Medulla oblongata (tissue), 1 donor: ENCODE data around the gene FAM151B.
"Not testable (repeated sequence)": the region's sequence is repeated elsewhere in the genome, so short reads cannot be mapped to it uniquely, and the experiment has no call there.

Source experiments
- DNase-seq: peaks from one replicate; pipeline ENCODE4 v3.0.0-alpha.2; 2015; ENCODE audit errors: extremely low spot score

Gene FAM151B

GRCh38 chr5:80503641-80504040, 15.7 kb downstream of the FAM151B start:
- no peak for DNase-seq

GRCh38 chr5:80504833-80505232, 16.9 kb downstream of the FAM151B start:
- no peak for DNase-seq

GRCh38 chr5:80507663-80508062, 19.8 kb downstream of the FAM151B start:
- DNase-seq: no peak

GRCh38 chr5:80508844-80509243, 20.9 kb downstream of the FAM151B start:
- DNase-seq: no peak

GRCh38 chr5:80509362-80509761, 21.5 kb downstream of the FAM151B start:
- DNase-seq: no peak

- DNase-seq: no peak
Measured at GRCh38 chr5:80516826-80517225, 28.9 kb downstream of the FAM151B start.

- no peak for DNase-seq
Measured at GRCh38 chr5:80540691-80541090, 52.8 kb downstream of the FAM151B start.

- DNase-seq: no peak
Measured at GRCh38 chr5:80541392-80541791, 53.5 kb downstream of the FAM151B start.

GRCh38 chr5:80554646-80555045, 66.7 kb downstream of the FAM151B start:
- no peak for DNase-seq

GRCh38 chr5:80555099-80555498, 67.2 kb downstream of the FAM151B start:
- DNase-seq: no peak

- DNase-seq: no peak
Measured at GRCh38 chr5:80559244-80559643, 71.3 kb downstream of the FAM151B start.

- DNase-seq: no peak
Measured at GRCh38 chr5:80565330-80565729, 77.4 kb downstream of the FAM151B start.

- no peak for DNase-seq
Measured at GRCh38 chr5:80566711-80567259, 78.9 kb downstream of the FAM151B start.

- no peak for DNase-seq
Measured at GRCh38 chr5:80568251-80568650, 80.4 kb downstream of the FAM151B start.

GRCh38 chr5:80569086-80569960, 81.4 kb downstream of the FAM151B start:
- no peak for DNase-seq

- no peak for DNase-seq
Measured at GRCh38 chr5:80569961-80570786, 82.3 kb downstream of the FAM151B start, which contains the start of gene ANKRD34B. Gene ANKRD34B (minus strand): TSS chr5:80570280. CDS start chr5:80560019, 10,261 bp downstream.

GRCh38 chr5:80573062-80573461, 85.2 kb downstream of the FAM151B start:
- no peak for DNase-seq

- DNase-seq: no peak
Measured at GRCh38 chr5:80576383-80576782, 88.5 kb downstream of the FAM151B start.

GRCh38 chr5:80577707-80578106, 89.8 kb downstream of the FAM151B start:
- no peak for DNase-seq

- DNase-seq: no peak
Measured at GRCh38 chr5:80579050-80579449, 91.2 kb downstream of the FAM151B start.

- not testable (repeated sequence) for DNase-seq
Measured at GRCh38 chr5:80580291-80580690, 92.4 kb downstream of the FAM151B start.

- no peak for DNase-seq
Measured at GRCh38 chr5:80584770-80585169, 96.9 kb downstream of the FAM151B start.
